HG02763 (cell line): Measurements from ENCODE around the gene MOGAT2.
"Not testable (repeated sequence)": the region's sequence is repeated elsewhere in the genome, so short reads cannot be mapped to it uniquely, and the experiment has no call there.

Source experiments
- ATAC-seq: cut with Tn5 transposase; IDR thresholded peaks from one replicate; pipeline ENCODE4 v1.9.1; 2021; ENCODE audit warnings: mild to moderate bottlenecking, moderate library complexity; ENCODE audit not compliant: unreplicated experiment

The MOGAT2 gene

DNA sequence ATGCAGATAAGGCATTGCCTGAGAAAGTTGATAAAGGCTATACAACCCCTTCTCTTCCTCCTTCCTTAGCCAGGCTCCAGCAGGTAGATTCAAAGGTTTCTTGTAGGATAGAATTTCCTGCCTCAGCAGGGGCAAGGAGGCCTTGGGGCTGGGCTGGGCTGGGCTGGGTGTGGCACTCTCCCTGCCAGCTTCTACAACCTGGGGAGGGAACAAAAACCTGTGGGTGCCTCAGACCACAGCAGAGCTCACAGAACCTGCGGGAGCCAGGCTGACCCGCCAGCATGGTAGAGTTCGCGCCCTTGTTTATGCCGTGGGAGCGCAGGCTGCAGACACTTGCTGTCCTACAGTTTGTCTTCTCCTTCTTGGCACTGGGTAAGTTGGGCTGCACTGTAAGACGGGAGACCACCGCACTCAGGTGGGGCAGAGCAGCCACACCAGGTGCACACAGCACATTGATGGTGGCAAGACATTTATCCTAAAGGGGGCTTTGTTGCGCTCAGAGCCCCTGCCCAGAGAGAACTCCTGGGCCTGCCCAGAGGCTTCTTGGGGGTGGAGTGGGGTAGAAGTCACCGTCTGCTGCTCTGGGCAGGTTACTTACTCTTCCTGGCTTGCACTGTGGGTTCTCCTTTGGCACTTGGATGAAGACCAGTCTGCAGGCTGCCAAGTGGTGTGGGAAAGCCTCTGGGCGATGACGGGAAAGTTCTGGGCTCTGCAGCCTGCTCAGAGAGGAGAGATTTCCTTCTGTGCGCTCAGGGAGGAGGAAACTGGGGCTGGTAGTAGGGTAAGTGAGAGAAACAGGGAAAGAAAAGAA lies at the start of gene MOGAT2:
Gene MOGAT2, plus strand, starts transcription at position 231 of the 811 bp plus-strand sequence. Its CDS starts 51 bp downstream, at position 282.
- ATAC-seq, result no peak

DNA sequence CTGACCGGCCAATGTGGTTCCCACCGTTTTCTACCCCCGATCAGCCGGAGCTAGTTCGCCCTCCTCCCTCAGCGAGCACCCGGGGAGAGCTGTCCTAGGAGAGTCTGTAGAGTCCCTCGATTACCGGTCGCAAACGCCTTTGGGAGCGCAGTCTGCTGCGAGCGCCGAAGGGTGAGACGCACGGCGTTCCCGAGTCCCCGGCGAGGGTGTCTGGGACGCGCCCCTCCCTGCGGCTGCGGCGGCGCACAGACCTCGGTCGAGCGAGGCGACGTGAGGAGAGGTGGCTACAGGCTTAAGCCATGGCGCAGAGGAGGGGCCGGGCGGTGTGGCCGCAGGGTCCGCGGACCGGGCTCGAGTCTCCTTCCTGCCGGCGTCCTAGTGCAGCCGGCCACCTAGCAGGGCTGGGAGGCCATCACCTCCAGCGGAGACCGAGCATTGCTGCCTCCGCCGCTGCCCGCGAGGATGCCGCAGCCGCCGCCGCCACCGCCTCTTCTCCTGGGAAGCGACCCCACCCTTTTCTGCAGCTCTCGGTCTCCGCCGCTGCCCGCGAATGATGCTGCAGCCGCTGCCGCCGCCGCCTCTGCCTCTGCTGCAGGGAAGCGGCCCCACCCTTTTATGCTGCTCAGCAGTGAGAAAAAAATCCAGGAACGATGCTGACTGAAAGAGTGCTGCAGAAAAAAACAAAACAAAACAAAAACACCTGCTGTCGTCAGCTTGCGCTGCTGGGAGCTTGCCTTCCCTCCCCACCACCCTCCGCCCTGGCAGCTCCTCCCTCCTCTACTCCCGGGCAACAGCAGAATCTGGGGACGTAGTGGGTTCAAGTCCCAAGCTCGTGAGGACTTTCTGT lies 49.0 kb upstream of the MOGAT2 start, which contains the start of gene MAP6:
Gene MAP6, minus strand, starts transcription at position 588 of the 847 bp plus-strand sequence. CDS start 669 bp downstream, outside the sequence.
- no peak for ATAC-seq

DNA sequence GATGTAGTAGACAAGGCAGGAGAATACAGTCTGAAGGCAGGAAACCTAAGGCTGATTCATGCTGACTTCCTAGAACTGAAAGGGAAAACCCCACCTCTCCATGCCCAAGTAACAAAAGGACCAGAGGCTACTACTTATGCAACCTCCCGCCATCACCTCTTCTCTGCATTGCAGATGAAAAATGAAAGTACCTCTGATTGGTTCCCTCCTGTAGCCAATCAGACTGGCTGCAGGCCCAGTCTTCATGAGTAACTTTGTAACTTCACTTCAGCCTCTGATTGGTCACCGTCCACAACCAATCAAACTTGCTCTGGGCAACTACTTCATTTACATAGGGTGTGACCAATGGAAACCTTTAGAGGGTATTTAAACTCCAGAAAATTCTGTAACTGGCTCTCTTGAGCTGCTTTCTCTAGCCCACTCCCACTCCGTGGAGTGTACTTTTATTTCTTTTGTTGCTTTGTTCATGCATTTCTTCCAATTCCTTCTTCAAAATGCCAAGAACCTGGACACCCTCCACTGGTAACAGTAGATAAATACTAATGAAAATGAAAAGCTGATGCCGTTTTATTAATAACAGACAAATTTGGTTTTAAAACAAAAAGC lies 43.6 kb upstream of the MOGAT2 start:
- ATAC-seq, result no peak

DNA sequence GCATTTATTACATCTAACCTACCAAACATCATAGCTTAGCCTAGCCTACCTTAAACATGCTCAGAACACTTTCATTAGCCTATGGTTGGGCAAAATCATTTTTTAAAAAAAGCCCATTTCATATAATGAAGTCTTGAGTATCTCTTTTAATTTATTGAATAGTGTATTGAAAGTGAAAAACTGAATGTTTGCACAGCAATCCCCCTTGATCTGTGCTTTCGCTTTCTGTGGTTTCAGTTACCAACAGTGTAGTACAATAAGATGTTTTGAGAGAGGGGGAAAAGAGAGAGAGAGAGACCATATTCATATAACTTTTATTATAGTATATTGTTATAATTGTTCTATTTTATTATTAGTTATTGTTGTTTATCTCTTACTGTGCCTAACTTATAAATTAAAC lies 40.4 kb upstream of the MOGAT2 start:
- no peak for ATAC-seq

DNA sequence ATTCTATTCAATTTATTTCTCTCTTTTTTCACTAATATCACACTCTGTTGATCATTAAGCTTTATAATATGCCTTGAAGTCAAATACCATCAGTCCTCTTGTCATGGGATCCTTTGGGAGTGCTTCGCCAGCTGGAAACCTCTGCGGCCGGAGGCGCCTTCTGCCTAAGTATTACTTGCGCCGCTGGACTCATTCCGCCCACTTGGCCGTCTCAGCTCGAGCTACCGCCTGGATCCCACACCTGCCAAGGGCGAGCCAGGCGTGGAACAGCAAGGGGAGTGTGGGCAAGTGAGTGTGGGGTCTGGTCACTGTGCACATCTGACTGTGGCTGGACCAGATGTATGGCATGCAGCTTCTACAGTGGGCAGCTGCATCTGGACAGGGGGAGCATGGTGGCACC lies 39.7 kb upstream of the MOGAT2 start:
- no peak for ATAC-seq

DNA sequence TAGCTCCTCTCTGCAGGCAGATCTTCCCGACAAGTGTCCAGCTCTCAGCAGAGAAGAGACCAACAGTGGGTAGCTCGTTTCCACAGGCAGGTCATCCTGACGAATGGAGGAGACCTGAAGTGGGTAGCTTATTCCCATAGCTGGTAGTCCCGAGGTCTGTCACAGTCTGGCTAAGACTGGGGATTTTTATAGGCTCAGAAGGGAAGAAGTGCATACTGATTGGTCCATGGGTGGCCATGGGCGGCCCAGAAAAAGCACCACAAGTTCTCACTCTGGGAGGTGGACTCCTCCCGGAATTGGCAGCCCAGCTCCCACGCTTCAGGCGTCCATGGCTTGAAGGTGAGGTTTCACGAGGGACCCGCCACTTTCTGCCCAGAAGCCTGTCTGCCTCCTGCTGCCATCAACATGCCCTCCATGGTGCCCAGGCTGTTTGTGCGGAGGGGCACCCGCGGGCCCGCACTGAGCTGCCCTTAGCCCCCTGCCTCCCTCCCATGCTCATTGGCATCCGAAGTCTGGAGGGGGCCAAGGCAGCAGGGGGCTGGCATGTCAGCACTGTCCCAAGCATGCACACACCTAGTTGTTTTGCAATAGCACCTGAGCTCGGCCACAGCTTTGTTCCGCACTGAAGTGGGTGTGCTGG lies 38.9 kb upstream of the MOGAT2 start:
- no peak for ATAC-seq

DNA sequence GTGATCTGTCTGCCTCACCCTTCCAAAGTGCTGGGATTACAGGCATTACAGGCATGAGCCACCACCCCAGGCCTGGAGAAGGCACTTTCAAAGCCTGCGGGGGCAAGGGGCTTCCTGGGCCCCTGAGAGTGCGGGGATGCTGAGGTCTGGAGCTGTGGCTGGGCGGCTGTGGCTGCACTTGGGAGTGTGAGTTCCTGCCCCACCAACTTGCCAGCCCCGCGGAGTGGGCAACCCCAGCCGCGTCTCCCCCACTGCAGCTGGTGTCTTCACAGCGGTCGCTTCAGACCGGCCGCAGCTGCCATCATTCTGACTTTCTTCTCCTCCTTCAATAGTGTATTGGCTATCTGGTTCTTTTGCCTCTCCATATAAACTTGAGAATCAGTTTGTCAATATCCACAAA lies 38.1 kb upstream of the MOGAT2 start:
- ATAC-seq, result no peak

DNA sequence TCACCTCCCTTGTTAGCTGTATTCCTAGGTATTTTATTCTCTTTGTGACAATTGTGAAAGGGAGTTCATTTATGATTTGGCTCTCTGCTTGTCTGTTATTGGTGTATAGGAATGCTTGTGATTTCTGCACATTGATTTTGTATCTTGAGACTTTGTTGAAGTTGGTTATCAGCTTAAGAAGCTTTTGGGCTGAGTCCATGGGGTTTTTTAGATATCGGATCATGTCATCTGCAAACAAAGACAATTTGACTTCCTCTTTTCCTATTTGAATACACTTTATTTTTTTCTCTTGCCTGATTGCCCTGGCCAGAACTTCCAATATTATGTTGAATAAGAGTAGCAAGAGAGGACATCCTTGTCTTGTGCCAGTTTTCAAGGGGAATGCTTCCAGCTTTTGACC lies 33.8 kb upstream of the MOGAT2 start:
- ATAC-seq, result not testable (repeated sequence)

DNA sequence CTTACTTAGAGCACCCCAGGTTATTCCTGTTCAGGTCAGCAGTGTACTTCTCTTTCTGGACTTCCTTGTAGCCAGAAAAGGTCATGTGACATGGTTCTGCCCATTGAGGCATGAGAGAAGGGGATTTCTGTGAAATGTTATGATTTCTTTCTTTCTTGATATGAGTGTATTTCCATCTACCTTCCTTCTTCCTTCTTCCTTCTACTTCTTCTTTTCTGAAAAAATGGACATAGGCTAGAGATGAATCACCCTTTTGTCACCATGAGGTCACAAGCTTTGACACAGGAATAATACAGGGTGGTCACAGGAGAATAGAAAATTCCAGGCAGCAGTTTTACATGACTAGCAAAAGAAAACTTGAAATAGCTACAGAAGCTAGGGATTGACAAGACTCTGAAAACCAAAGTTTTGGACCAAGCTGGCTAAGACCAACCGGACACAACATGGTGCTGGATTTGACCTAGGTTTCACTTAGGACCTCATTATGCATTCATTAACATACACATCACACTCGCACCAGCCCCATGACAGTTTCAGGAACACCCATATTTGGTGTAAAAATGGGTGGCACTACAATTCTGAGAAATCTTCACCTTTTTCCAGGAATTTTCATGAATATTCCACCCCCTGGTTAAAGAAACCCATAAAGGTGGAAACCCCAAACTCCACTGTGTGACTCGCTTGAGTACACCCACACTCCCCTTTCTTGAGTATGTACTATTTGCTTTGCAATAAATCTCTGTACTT lies 27.6 kb upstream of the MOGAT2 start:
- ATAC-seq, result no peak

DNA sequence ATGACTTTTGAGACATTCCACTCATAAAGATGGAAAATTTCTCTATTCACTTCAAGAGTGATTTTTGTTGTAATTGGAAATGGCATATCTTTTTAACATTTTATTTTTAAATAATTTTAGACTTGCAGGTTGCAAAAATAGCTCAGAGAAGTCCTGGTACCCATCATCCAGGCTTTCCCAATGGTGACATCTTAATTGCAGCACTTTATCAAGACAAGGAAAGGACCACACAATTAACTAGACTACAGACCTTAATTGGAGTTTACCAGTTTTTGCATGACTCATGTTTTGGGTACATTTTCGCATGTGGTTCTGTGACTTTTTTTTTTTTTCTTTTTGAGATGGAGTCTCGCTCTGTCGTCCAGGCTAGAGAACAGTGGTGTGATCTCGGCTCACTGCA lies 25.8 kb upstream of the MOGAT2 start:
- no peak for ATAC-seq

DNA sequence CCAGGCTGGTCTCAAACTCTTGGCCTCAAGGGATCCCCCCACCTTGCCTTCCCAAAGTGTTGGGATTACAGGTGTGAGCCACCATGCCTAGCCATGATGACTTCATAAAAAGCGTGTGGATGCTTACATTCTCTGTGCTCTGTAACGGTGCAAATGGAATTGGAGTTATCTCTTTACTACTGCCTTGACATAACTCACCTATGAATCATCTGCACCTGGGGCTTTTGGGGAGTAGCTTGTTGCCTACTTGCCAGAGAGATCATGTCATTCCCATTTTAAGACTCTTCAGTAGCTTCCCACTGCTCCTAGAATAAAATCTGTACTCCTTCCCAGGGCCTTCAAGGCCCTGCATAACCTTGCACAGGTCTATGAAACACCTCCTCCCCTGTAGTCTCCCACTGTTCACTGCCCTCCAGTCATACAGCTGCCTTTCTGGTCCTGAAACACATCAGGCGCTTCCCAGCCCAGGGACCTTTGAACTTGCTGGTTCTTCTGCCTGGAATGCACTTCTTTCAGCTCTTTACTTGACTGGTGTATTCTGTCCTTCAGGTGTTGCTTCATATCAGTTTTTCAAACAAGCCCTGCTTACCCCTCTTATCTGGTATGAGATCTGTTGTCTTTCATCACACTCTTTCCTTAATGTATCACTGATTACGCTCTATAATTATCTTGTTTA lies 19.6 kb upstream of the MOGAT2 start:
- ATAC-seq, result no peak

DNA sequence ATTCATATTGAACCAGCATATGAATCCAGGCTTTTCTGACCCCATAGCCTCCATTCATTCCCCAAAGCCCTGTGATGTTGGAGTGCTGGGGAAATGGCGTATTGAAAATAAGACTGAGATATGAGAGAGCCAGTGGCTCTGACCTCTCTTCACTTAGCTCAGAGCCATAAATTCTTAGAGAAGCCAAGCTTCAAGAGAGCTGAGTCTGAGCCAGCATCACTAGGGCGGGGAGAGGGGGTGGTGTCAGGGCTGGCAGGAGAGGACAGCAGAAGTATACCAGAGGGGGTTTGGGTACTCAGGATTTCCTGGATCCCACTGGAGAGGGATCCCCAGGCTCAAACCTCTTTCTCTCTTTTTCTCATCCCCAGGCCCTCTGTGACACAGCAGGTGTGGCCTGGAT lies 16.7 kb upstream of the MOGAT2 start:
- ATAC-seq, result no peak

DNA sequence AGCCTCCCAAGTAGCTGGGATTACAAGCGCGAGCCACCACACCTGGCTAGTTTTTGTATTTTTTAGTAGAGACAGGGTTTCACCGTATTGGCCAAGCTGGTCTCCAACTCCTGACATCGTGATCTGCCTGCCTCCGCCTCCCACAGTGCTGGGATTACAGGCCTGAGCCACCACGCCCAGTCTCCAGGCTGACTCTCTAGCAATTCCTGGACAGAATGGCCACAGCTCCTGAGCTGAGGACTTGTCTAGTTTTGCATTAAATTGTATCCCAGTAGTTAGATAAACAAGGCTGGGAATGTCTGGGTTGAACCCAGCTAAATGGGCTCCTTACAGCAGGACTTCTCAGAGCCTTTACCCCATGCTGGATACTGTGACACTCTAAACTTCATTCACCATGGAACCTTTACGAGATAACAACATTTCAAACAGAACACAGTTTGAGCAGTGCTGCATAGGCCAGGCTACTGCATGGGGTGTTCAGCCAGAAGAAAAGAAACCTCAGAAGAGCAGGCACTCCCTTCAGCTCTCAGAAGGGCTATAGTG lies 13.9 kb upstream of the MOGAT2 start:
- ATAC-seq, result no peak

DNA sequence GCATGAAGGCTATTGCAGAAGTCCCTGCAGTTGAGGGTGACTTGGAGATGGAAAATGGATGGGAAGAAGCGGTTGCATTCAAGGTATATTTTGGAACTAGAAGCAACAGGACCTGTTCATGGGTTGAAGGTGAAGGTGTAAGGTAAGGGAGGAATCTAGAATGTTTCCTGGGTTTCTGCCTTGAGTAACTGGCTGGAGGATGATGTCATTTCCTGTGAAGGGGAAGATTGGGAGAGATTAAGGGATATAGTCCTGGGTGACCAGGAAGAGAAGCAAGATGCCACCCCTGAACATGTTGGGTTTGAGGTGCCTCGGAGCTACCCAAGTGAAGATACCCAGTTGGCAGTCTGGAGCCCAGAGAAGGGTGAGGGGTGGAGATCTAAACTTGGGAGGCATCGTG lies 12.1 kb upstream of the MOGAT2 start:
- ATAC-seq, result no peak

DNA sequence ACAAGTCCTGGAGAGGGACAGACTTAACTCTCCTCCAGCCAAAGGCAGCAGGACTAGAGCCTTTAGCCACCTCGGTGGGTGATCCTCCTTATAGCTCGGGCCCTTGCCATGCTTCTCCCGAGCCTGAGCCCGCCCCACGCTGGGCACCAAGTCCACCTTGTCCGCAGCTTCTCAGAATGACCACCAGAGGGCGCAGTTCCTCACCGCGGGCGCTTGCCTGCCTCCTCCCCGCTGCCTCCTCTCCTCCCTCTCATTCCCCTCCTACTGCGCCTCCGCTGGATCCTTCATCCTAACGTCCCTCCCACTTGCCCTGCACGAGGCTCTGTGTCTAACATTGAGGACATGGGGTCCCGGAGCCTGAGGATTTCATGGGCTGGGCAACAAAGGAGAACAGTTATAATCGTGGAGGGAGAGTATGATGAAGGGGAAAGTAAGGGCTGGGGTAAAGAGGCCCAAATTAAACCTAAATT lies 11.3 kb upstream of the MOGAT2 start:
- ATAC-seq, result no peak

DNA sequence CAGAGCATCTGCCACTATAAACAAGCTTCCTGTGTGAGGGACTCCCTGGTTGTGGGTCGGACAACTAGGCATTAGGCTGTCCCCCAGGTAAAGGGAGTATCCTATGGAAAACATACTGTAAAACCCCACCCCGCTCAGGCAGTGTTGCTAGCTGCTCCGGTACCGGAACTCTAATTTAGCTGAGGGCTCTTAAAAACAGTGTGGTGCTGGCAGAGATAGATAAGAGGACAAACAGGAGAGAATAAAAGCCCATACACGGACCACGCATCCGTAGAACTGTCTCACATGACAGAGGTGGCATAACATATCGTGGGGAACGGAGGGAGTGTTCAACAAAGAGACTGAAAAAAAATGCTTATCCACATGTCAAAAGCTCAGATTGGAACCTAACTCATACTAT lies 3.4 kb upstream of the MOGAT2 start:
- no peak for ATAC-seq

DNA sequence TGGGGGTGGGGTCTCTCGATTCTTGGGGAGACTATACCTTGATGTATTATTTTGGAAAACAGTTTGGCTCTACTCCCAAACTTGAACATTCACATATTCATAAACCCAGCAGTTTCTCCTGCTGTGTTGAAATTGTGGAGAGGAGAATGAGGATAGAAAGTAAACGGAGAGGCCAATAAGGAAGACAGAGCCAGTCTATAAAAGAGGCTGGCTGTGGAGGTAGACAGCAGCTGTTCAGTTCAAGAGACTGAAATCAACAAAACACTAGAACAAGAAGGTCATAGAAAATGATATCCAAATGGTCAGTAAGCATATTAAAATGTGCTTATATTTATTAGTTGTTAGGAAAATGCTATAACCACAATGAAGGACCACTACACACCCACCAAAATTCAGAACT lies 1.9 kb upstream of the MOGAT2 start:
- ATAC-seq, result no peak

DNA sequence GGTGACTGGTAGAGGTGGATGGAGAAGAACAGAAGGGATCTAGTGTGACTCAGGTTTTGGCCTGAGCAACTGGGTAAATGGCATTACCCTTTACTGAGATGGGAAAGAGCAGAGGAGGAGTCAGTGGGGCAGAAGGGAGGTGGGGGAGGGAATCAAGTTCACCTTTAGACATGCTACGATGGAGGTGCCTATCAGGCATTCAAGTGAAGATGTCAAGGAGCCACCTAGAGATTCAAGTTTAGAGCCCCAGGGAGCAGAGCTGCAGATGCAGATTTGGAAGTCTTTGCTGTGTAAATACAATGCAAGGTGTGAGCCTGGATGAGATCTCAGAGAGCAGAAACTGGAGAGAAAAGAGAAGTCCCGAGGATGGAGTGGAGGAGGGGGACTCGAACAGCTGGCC lies 979 bp upstream of the MOGAT2 start:
- no peak for ATAC-seq
